GM12865 (cell line): Measurements from ENCODE around the gene MIER3.

ENCODE experiments used
- DNase-seq: peaks from one replicate; pipeline ENCODE4 v3.0.0; 2010; ENCODE audit warnings: low read depth
- H3K4me3 ChIP-seq: 2 replicates; pipeline ENCODE4 v1.5.1; 2011; ENCODE audit warnings: mild to moderate bottlenecking, low read depth, low read length, control low read depth
- TF ChIP-seq, protein P1 (sequence below): IDR thresholded peaks from 2 replicates; pipeline ENCODE4 v1.5.1; 2011; ENCODE audit warnings: low read length, control low read depth, low read depth, inconsistent platforms; ENCODE audit not compliant: insufficient read depth; ENCODE audit errors: missing control alignments

The MIER3 gene

DNA sequence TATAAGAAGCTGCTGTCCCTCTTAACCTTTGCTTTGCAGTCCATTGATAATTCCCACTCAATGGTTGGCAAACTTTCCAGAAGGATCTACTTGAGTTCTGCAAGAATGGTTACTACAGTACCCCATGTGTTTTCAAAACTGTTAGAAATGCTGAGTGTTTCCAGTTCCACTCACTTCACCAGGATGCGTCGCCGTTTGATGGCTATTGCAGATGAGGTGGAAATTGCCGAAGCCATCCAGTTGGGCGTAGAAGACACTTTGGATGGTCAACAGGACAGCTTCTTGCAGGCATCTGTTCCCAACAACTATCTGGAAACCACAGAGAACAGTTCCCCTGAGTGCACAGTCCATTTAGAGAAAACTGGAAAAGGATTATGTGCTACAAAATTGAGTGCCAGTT is 70.4 kb downstream of the MIER3 start:
- TF ChIP-seq, protein P1, sequence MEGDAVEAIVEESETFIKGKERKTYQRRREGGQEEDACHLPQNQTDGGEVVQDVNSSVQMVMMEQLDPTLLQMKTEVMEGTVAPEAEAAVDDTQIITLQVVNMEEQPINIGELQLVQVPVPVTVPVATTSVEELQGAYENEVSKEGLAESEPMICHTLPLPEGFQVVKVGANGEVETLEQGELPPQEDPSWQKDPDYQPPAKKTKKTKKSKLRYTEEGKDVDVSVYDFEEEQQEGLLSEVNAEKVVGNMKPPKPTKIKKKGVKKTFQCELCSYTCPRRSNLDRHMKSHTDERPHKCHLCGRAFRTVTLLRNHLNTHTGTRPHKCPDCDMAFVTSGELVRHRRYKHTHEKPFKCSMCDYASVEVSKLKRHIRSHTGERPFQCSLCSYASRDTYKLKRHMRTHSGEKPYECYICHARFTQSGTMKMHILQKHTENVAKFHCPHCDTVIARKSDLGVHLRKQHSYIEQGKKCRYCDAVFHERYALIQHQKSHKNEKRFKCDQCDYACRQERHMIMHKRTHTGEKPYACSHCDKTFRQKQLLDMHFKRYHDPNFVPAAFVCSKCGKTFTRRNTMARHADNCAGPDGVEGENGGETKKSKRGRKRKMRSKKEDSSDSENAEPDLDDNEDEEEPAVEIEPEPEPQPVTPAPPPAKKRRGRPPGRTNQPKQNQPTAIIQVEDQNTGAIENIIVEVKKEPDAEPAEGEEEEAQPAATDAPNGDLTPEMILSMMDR = no peak
- no peak for DNase-seq
- no peak overlapping the region for H3K4me3 ChIP-seq

DNA sequence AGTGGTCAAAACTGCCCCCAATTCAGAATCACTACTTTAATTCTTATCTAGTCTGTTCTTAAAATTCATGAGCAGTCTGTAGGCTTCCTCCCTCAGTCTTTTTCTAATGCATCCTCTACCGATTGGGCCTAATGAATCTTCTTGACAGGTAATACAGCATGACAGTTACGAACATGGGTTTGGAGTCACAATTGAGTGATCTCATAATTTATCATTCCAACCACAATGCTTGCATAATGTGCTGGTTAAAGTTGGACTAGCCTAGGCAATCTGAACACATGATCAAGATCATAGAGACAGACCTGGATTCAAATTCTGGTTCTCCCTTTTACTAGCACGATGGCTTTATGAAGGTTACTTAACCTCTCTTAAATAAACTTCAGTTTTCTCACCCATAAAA is 75.6 kb downstream of the MIER3 start:
- no peak overlapping the region for H3K4me3 ChIP-seq
- TF ChIP-seq, protein P1 = no peak
- DNase-seq = no peak

DNA sequence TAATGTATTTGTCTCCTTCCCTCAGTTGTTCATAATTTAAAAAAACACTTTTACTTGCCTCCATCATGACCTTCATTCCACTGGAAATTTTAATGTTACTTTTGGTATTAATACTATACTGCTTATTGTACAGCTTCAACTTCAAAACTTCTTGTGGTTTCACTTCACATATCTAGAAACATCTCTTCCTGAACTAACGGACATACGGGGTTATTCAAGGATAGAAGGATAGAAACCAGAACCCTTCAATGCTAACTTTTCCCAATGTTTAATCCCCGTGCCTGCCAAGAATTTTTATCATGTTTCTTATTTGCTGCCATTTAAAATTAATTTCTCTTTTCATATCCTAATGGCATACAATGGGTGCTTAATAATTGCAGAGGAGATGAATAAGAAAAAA is 78.9 kb downstream of the MIER3 start:
- TF ChIP-seq, protein P1 = no peak

DNA sequence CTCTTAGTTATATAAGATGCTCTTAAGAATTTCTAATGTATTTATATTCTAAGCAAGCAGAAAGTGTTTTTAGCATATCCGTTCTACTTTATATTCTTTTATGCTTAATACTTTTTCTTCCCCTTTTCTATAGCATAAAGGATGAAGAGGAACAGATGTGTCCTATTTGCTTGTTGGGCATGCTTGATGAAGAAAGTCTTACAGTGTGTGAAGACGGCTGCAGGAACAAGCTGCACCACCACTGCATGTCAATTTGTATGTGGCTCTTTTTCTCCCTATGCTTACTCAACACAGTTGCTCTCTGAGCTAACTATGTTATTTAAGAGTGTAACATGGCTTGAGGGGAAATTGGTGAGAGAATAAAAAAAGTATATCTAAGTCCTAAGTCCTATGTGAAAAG is 80.1 kb downstream of the MIER3 start:
- H3K4me3 ChIP-seq = no peak overlapping the region
- no peak for DNase-seq
- TF ChIP-seq, protein P1 = no peak

More for the DNA sequence above, 78.9 kb downstream of the MIER3 start:
- no peak overlapping the region for H3K4me3 ChIP-seq
- DNase-seq = no peak
